Measurements from ENCODE around the gene FAM120A.

The FAM120A gene

GRCh38 chr9:93591301-93592007 lies 140.0 kb downstream of the FAM120A start:
- DNase-seq (ENCODE audit: low spot score) (no peak), FAIRE-seq (no peak)

- FAIRE-seq (no peak), DNase-seq (ENCODE audit: low spot score) (no peak)
These were observed 140.6 kb downstream of the FAM120A start for GRCh38 chr9:93592008-93592642.

DNA sequence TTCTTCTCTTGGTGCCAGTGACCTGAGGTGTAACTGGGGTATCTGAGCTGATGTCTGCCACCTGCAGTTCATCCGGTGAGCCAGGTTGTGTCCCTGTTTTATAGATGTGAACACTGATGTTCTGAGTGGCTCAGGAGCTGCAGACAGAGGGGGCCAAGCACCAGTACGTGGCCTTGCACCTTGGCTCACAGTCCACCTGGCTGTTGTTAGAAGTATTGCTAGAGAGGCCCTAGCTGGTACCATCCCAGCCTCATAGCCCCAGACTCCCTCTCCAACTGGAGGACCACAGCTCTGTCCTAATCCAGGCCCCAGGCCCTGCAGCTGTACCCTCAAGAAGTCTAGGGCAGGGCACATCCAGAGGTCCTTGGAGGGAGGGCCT lies 141.1 kb downstream of the FAM120A start:
- FAIRE-seq, result no peak
- no peak for DNase-seq (ENCODE audit: low spot score)

DNA sequence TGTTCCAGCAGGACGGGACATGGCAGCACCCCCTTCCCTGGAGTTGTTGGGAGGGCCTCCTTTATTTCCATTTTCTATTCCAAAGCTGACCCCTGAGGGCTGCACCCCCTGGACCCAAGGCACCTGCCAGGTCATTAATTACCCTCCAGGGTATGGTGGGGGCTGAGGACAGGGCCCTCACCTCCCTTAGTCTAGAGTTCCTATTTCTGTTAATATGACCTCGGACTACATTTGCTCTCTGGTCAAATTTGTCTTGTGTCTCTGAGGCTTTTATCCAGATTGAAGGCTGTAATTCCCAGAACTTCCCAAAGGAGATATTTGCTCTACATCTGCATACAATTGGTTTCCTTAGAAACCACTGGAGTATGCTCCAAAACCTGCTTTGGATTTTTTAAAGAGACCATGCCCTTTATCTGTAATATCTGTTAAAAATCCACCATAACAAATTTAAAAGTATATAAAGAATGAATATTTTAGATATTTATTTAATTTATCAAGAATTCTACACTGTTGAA lies 141.7 kb downstream of the FAM120A start:
- DNase-seq (ENCODE audit: low spot score) (no peak), FAIRE-seq (no peak)

DNA sequence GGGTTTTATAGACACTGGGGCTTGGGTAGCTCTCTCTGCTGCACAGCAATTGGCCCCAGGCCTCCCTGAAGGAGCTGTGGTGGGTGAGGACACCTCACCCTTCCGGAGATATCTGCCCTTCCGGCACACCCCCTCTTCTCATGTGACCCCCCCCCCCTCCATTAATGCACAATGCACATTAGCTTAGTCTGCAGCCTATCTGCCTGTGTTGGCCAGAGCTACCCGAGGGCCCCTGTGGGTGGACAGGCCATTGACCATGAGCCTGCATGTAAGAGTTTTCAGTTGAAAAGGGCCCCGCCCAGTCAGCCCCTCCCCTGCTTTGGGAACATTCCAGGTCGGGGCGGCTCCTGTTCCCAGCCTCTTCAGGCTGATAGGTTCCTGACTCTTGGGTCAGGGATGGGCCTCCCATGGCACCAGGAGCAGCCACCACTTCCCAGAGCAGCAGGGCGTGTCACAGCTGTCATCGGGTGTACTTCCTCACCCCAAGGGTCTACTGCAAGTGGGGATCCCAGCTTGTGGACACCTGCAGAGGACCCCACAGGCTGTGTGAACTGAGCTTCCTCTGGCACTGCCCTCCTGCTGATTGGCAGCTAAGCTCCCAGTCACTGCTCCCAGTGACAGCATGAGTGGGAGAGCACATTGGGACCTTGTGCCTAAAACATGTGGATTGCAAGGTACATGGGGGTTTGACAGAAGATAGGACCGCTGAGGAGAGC lies 142.7 kb downstream of the FAM120A start:
- DNase-seq (ENCODE audit: low spot score) (no peak), FAIRE-seq (no peak)

DNA sequence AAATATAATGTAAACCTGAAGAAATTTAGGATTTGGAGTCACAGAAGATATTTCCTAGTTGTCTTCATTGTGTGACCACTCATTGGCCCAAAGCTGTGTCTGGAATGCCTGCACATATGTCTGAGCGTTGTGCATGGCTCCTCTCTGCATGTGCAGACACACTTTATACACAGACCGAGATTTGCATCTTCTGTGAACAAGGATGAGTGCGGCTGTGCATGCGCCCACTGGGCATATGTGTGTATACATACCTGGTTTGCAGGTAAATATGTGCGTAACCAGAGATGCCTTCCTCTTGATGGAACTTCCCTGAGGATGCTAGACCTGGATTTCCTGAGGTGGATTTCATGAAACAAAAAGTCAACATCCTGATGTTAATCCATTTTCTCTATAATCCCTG lies 144.0 kb downstream of the FAM120A start:
- DNase-seq (ENCODE audit: low spot score) (no peak), FAIRE-seq (no peak)

DNA sequence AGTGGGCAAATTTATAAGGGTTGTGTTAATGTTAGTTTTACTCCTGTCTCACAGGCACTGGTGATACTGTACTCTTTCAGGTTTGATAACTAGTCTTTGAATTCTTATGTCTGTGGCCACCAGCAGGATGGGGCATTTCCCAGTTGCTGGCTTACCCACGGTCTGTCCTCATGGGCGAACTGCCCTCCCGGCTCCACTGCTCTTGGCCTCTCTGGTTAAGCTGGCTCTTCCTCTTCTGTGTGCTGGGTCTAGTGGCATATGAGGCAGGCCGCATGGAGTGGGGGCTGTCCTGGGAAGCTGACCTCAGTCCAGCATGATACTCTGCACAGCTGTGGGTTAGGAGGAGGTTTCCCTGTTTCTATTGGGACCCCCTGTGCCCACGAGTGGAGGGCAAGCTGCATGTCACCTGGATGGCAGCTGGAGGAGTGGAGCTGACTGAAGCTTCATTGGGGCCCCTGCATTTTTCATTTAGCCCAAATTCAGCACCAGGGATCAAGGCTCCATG lies 144.4 kb downstream of the FAM120A start:
- no peak for DNase-seq (ENCODE audit: low spot score)
- FAIRE-seq, result no peak

DNA sequence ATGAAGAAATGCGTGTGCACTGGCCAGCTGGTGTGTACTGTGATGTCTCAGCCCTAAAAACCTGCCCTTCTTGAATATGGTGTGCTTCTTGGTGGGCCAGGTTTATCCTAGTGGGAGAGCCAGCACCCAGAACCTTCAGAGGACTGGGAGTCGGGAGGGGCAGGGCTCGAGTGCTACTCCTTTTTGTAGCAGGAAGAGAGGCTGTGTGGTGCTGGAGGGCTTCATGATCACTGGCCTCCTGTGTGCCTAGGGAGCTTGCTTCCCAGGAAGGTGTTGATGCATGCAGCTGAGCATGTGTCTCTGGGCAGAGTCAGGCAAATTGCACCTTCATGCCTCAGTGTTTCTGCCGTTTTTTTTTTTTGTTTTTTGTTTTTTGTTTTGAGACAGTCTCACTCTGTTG lies 144.9 kb downstream of the FAM120A start:
- FAIRE-seq (no peak), DNase-seq (ENCODE audit: low spot score) (no peak)

DNA sequence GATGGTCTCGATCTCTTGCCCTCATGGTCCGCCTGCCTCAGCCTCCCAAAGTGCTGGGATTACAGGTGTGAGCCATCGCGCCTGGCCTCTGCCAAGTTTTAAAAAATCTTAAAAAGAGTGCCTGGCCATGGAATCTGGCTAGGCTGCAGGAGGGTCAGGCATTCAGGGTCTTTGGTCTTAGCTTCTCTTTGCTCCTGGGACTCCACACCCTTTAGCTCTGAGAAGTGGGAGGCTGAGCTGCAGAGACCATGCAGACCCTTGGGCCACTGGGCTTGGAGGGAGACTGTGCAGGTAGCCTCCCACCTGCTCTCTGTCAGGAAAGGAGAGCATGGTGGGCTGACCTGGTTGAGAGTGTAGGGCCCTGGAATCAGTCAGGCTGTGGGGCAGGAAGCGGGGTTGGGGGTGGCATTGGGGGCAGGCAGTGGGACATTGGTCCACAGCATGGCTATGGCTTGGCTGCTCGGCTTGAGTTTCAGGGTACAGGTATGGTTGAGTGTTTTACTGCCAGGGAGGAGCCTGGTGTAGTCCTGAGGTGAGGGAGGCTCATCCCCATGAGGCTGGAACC lies 145.7 kb downstream of the FAM120A start:
- no peak for DNase-seq (ENCODE audit: low spot score)
- no peak for FAIRE-seq

GRCh38 chr9:93597871-93598646 lies 146.6 kb downstream of the FAM120A start:
- DNase-seq (ENCODE audit: low spot score), result no peak
- FAIRE-seq, result no peak

- FAIRE-seq (no peak), DNase-seq (ENCODE audit: low spot score) (no peak)
These were observed 147.3 kb downstream of the FAM120A start for GRCh38 chr9:93598647-93599241.

DNA sequence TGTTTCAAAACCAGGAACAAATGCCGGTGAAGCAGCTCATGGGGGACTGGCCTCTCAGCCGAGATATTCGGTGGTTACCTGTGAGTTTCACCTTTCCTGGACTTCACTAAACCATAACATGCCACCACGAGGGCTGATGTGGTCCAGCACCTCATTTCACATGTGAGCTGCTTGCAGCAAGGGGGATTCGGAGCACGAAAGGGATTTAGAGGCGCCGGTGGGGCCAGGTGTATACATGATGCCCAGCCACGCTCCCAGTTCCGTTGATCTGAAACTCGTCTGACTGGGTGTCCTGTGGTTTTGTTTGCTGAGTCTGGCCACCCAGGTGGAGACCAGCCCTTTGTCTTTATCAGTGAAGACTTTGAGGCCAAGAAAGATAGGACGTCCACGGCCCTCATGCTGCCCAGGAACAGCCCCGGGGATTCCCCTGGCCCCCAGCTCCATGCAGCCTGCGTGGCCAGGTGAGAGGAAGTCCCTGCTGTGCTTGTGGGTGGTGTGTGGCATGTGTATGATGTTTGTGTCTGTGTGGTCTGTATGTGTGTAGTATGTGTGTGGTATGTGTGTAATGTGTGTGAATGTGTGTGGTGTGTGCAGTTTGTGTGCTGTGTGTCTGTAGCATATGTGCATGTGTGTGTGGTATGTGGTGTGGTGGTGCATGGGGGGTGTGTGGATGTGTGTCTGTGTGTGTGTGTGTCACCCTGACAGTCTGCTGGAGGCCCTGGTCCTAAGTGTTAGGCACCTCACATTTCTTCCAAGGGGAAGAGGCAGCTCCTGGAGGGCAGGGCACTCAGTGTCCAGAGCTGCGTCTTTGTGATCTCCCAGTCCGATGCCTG lies 148.3 kb downstream of the FAM120A start:
- FAIRE-seq, result peak; percentile 93

DNA sequence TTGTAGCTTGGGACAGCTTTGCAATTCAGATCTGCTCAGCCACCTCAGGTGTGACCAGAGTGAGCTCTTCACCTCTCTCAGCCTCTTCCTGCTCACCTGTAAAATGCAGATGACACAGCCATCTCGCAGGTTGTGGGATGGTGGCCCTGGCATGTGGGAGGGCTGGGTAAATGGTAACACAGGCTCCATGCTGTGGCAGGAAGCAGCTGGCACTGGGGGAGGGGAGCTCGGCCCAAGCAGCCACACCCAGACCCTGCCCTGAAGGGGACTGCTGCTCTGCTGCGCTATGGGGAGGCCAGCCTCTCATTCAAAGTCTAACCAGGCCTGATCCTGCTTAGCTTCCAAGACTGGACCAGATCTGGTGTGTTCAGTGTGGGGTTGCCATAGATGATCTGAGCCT lies 149.0 kb downstream of the FAM120A start:
- FAIRE-seq (no peak), DNase-seq (ENCODE audit: low spot score) (no peak)

More for the DNA sequence above, 148.3 kb downstream of the FAM120A start:
- DNase-seq (ENCODE audit: low spot score), result no peak

- DNase-seq (ENCODE audit: low spot score), result no peak
- FAIRE-seq, result no peak
These were observed 149.6 kb downstream of the FAM120A start for GRCh38 chr9:93601063-93601462.

DNA sequence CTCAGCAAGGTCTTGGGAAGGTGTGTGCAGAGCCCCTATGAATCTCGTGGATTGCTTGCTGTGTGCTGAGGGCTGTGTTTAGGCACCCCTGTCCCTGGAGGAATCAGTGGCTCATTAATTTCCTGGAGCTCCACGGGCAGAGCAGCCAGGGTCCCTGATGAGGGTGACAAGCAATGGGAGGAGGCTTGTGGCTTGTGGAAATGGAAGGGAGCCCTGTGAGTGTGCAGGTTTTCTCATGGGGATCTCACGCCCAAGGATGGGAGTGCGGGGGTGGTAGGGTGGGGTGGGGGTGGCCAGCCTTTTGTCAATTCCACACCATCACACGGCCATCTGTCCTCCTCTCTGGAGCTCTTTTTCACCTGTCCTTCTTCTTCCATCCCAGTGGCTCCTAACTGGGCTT lies 150.2 kb downstream of the FAM120A start:
- FAIRE-seq, result no peak
- DNase-seq (ENCODE audit: low spot score), result no peak

DNA sequence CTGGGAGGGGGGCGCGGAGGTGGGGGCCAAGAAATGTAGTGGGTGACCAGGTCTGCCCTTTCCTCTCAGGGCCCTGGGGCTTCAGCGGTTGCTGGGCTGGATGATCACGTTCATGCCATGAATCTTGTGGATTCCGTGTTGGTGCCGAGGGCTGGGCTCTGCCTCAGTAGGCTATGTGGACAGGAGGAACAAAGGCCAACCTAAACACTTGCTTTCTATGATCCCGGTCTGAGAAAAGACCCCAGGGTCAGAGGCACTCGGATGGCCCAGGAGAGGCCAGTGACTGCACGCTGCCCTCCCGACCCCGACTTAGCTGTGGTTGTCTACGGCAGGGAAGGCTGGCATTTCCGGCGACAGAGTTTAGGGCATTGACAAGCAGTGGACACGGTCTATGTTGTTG lies 151.5 kb downstream of the FAM120A start:
- DNase-seq (ENCODE audit: low spot score) (no peak), FAIRE-seq (no peak)

DNA sequence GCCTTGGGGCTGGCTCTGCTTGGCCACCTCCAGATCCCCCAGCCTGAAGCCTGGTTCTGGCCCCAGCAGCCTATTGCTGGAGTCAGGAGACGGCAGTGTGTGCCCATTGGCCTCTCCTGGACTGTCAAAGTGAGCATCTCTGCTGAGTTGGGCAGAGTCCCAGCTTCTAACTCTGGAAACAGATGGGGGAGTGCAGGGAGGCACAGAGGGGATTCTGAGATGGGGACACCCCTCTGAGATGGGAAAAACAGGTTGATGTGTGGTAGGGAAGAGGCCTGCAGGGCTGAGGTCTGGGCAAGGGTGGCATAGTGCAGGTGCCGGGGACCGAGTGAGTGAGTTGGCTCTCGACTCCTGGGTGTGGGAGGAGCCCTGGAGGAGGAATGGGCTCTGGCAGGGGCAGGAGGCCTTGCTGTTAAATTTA lies 152.4 kb downstream of the FAM120A start:
- FAIRE-seq (no peak), DNase-seq (ENCODE audit: low spot score) (no peak)

- FAIRE-seq, result no peak
- no peak for DNase-seq (ENCODE audit: low spot score)
These were observed 154.7 kb downstream of the FAM120A start for GRCh38 chr9:93606187-93606586.

DNA sequence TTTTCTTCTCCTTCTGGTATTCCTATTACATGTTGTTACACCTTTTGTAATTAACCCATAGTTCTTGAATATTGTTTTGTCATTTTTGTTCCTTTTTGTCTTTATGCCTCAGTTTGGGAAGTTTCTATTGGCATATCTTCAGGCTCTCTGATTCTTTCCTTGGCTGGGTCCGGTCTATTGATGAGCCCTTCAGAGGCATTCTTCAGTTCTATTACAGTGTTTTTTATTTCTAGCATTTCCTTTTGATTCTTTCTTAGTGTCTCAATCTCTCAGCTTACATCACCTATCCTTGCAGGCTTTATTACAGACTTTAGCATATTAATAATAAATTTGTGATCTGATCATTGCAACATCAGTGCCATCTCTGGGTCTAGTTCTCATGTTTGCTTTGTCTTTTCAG lies 158.7 kb downstream of the FAM120A start:
- FAIRE-seq (no peak), DNase-seq (ENCODE audit: low spot score) (no peak)

Data from urothelium cell line (cell line).